Common myeloid progenitor, CD34-positive (primary cell): ENCODE results near the gene CNOT11.

Experiments
- CTCF ChIA-PET: fragments of 350-600 bp; sonication (Branson Sonifier 250); formaldehyde crosslinking; loops from one replicate; lab custom pipeline; 2021; ENCODE audit warnings: antibody characterized with exemption; lab: Charles Lee
- POLR2A ChIA-PET: fragments of 350-600 bp; sonication (Branson Sonifier 250); formaldehyde crosslinking; loops from one replicate; lab custom pipeline; 2021; ENCODE audit warnings: antibody characterized with exemption; lab: Charles Lee
- DNase-seq, 3 donors: peaks; one replicate each; pipeline versions ENCODE4 v3.0.0 to v3.0.0-alpha.2; 2013
- H3K27ac ChIP-seq, 2 experiments: 1 replicate in 1 of 2; 2 replicates in 1 of 2; pipeline ENCODE4 v1.7.0; 2013; ENCODE audit warnings: inconsistent platforms in 2 of 2, low read length in 2 of 2, mild to moderate bottlenecking in 2 of 2, low read depth in 1 of 2, moderate library complexity in 1 of 2; ENCODE audit not compliant: severe bottlenecking in 2 of 2, insufficient read depth in 1 of 2, poor library complexity in 1 of 2
- H3K27me3 ChIP-seq, 5 experiments: replicated peaks in 2 of 5; 1 replicate in 3 of 5; 2 replicates in 2 of 5; pipeline versions ENCODE4 v1.6.1 to v1.7.0; 2013; ENCODE audit warnings: low read length in 4 of 5, mild to moderate bottlenecking in 2 of 5, moderate library complexity in 2 of 5, inconsistent platforms in 1 of 5; ENCODE audit not compliant: insufficient read depth in 5 of 5, control insufficient read depth in 4 of 5
- H3K36me3 ChIP-seq, 4 experiments: 1 replicate in 2 of 4; 2 replicates in 2 of 4; pipeline versions ENCODE4 v1.6.1 to v1.7.0; 2013; ENCODE audit warnings: low read length in 3 of 4, control low read depth in 1 of 4, mild to moderate bottlenecking in 1 of 4; ENCODE audit not compliant: control insufficient read depth in 4 of 4, insufficient read depth in 4 of 4
- H3K4me1 ChIP-seq, 4 experiments: 1 replicate in 3 of 4; 2 replicates in 1 of 4; pipeline versions ENCODE4 v1.6.1 to v1.7.1; 2013; ENCODE audit warnings: low read length in 3 of 4, mild to moderate bottlenecking in 3 of 4, control low read depth in 1 of 4, inconsistent platforms in 1 of 4, moderate library complexity in 1 of 4; ENCODE audit not compliant: control insufficient read depth in 4 of 4, insufficient read depth in 4 of 4; ENCODE audit errors: control extremely low read depth in 1 of 4
- H3K4me3 ChIP-seq, 7 experiments: 1 replicate in 4 of 7; 2 replicates in 3 of 7; pipeline versions ENCODE4 v1.5.1 to v1.7.0; 2013; ENCODE audit warnings: mild to moderate bottlenecking in 7 of 7, low read length in 6 of 7, moderate library complexity in 6 of 7, inconsistent platforms in 2 of 7, low read depth in 2 of 7, control low read depth in 1 of 7; ENCODE audit not compliant: insufficient read depth in 4 of 7, control insufficient read depth in 1 of 7; ENCODE audit errors: extremely low read depth in 1 of 7
- H3K9me3 ChIP-seq, 5 experiments: 1 replicate in 4 of 5; 2 replicates in 1 of 5; pipeline versions ENCODE4 v1.6.1 to v1.7.1; 2013; ENCODE audit warnings: low read length in 4 of 5, mild to moderate bottlenecking in 2 of 5, inconsistent platforms in 1 of 5, low read depth in 1 of 5, moderate library complexity in 1 of 5; ENCODE audit not compliant: control insufficient read depth in 4 of 5, insufficient read depth in 2 of 5; ENCODE audit errors: control extremely low read depth in 1 of 5
- WGBS: methylation state at CpG from one replicate; pipeline ENCODE4 v1.1.5; 2013; ENCODE audit not compliant: insufficient coverage; 5-methylcytosine and 5-hydroxymethylcytosine counted together

The CNOT11 gene

DNA sequence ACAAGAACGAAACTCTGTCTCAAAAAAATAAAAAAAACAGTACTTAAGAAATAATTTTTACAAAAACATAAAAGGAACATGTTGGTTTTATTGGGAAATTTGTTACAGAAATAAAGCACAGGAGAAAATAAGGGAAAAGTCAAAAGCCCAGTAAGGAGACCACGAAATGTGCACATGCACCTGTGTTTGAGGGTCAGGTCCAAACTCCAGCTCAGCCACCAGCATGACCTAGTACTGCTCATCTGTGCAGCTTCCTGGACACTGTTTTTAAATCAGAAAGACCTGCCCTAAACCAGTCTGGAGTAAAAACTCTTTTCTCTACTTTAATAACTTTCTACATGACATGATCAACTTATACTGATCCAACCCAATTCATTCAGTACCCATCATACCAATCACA, 34.6 kb downstream of the CNOT11 start:
- CTCF ChIA-PET, result interaction anchor here (1.6 kb wide), 1 partner anchor 10 kb away, joined by 5 read pairs; no protein-coding TSS in a partner anchor
- Histone ChIP-seq H3K27me3 (no peaks in the 10 kb centered on the region), H3K27ac (no peak overlapping the region), H3K9me3 (no peaks in the 10 kb centered on the region), H3K36me3 (peaks cover 26 to 68% (median 48%) of the 10 kb centered on the region in 4 experiments), H3K4me3 (no peak overlapping the region), H3K4me1 (no peaks in the 10 kb centered on the region)
- no peak for DNase-seq
- WGBS, result 100% methylated on average over 1 of the region's 2 CpGs
- POLR2A ChIA-PET, result no interaction called here

DNA sequence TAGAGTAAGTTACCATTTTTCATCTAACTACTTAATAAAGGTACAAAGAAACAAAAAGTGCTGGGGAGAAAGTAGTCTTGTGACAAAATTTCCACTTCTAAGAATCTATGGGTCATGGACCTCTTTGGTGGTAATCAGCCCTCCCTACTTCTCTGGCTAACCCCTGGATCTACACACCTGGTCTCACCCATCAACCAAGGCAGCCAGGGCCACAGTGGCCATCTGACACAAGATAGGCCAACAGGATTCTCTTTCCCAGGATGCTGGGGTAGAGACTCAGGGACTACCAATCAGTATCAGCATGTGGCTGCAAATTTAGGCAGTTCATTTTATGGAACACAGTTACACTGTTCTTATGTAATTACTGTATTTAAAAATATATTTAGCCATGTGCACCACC, 38.0 kb downstream of the CNOT11 start:
- H3K4me1 ChIP-seq, result no peaks in the 10 kb centered on the region
- H3K4me3 ChIP-seq, result no peak overlapping the region
- no peaks in the 10 kb centered on the region for H3K9me3 ChIP-seq
- H3K36me3 ChIP-seq, result peaks cover 25 to 61% (median 43%) of the 10 kb centered on the region in 4 experiments
- no peaks in the 10 kb centered on the region for H3K27me3 ChIP-seq
- POLR2A ChIA-PET, result no interaction called here
- H3K27ac ChIP-seq, result no peak overlapping the region
- DNase-seq, result no peak
- CTCF ChIA-PET, result interaction anchor here (1.0 kb wide), 1 partner anchor 9 kb away, joined by 3 read pairs; no protein-coding TSS in a partner anchor

DNA sequence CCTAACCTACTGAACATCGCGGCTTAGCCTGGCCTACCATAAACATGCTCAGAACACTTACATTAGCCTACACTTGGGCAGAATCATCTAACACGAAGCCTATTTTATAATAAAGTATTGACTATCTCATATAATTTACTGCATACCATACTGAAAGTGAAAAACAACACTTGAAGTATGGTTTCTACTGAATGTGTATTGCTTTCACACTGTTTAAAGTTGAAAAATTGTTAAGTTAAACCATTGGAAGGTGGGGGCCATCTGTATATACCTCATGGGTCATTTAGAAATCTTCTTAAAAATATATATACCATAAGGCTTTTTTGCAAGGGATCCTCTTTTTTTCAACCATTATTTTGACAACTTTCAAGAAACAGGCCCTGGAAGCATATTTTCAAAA, 39.3 kb downstream of the CNOT11 start:
- H3K27ac ChIP-seq, result no peak overlapping the region
- H3K36me3 ChIP-seq, result peaks cover 25 to 48% (median 37%) of the 10 kb centered on the region in 4 experiments
- no peaks in the 10 kb centered on the region for H3K27me3 ChIP-seq
- DNase-seq, result no peak
- CTCF ChIA-PET, result no interaction called here
- no peaks in the 10 kb centered on the region for H3K9me3 ChIP-seq
- no peaks in the 10 kb centered on the region for H3K4me1 ChIP-seq
- H3K4me3 ChIP-seq, result no peak overlapping the region
- POLR2A ChIA-PET, result no interaction called here
- no CpG with 5 or more reads among the region's 3 CpGs for WGBS

DNA sequence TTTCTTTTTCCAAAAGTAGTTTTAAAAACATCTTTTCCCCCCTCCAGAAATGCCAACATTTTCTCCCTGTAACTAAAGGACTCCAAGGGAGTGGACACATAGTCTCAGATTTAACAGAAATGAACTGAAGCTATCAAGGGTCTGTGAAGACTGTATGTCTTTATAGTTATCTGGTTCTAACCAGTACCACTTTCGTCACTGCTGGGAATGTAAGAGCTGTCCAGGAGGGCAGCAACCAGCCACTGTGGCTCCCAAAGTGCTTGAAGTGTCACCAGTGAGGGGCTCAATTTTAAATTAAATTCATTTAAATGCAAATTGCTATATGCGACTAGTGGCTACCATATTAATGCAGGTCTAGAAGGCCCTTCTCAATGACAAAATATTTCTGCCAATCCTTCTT, 40.9 kb downstream of the CNOT11 start:
- 92% methylated on average over 2 of the region's 2 CpGs for WGBS
- no peak overlapping the region for H3K4me3 ChIP-seq
- ChIA-PET CTCF (interaction anchor here (1.0 kb wide), 1 partner anchor 45 kb away, joined by 3 read pairs; no protein-coding TSS in a partner anchor), POLR2A (no interaction called here)
- H3K4me1 ChIP-seq, result no peaks in the 10 kb centered on the region
- H3K36me3 ChIP-seq, result peaks cover 18 to 34% (median 24%) of the 10 kb centered on the region in 4 experiments
- H3K27me3 ChIP-seq, result no peaks in the 10 kb centered on the region
- H3K27ac ChIP-seq, result no peak overlapping the region
- no peaks in the 10 kb centered on the region for H3K9me3 ChIP-seq
- no peak for DNase-seq

DNA sequence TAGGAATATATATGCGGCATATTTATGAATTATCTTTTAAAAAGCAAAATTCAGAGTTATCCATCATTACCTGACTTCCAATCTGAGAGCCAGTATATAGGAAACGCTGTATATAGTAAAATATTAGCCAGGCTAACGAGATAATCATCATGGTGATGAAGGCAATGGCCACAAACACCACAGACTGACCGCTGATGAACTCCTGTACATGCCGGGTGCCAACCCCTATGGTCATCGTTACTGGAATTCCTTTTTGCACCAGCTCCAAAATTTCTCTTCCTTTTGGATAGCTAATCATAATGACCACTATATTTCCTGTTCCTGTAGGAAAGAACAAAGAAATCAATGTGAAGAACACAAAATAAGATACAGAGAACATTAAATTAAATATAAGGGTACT, 42.2 kb downstream of the CNOT11 start:
- ChIA-PET POLR2A (no interaction called here), CTCF (no interaction called here)
- H3K27ac ChIP-seq, result no peak overlapping the region
- WGBS, result 95% methylated on average over 4 of the region's 6 CpGs
- H3K36me3 ChIP-seq, result peaks cover 11 to 32% (median 24%) of the 10 kb centered on the region in 4 experiments
- DNase-seq, result no peak
- no peaks in the 10 kb centered on the region for H3K9me3 ChIP-seq
- peaks cover 0 to 4% (median 0%) of the 10 kb centered on the region in 4 experiments for H3K4me1 ChIP-seq
- no peaks in the 10 kb centered on the region for H3K27me3 ChIP-seq
- H3K4me3 ChIP-seq, result no peak overlapping the region

DNA sequence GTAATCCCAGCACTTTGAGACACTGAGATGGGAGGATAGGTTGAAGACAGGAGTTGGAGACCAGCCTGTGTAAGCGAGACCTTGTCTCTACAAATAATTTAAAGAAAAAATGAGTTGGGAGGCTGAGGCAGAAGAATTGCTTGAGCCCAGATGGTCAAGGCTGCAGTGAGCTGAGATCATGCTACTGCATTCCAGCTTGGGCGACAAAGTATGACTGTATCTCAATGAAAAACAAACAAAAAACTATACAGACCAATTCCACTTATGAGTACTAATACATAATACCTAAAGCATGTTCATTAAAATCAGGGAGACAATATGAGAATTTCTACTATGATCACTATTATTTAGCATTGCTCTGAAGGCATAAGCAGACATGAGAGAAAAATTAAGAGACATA, 43.2 kb downstream of the CNOT11 start:
- Histone ChIP-seq H3K4me3 (no peak overlapping the region), H3K27ac (no peak overlapping the region), H3K36me3 (peaks cover 9 to 32% (median 27%) of the 10 kb centered on the region in 4 experiments), H3K9me3 (no peaks in the 10 kb centered on the region), H3K4me1 (peaks cover 0 to 4% (median 0%) of the 10 kb centered on the region in 4 experiments), H3K27me3 (no peaks in the 10 kb centered on the region)
- POLR2A ChIA-PET, result no interaction called here
- CTCF ChIA-PET, result no interaction called here
- DNase-seq, result no peak
- 100% methylated on average over 1 of the region's 2 CpGs for WGBS

DNA sequence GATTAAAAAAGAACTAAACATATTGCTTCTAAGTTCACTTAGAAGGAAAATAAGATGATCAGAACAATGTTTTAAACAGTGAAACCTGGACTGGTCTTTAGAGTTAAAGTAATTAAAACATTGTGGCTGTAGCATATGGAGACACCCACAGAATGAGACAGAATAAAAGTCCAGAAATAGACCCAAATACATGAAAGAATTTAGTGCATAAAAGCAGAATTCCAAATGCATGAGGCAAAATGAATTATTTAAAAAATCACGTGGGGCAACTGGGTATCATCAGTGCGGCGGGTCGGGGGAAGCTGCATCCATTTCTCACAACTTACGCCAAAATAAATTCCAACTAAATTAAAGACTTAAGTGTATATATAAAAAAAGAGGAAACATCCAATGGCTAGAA, 43.7 kb downstream of the CNOT11 start:
- no peak overlapping the region for H3K27ac ChIP-seq
- POLR2A ChIA-PET, result no interaction called here
- WGBS, result no CpG with 5 or more reads among the region's 5 CpGs
- DNase-seq, result no peak
- CTCF ChIA-PET, result interaction anchor here (4.1 kb wide), 1 partner anchor 13 kb away, joined by 18 read pairs; no protein-coding TSS in a partner anchor
- H3K4me1 ChIP-seq, result peaks cover 0 to 6% (median under 1%) of the 10 kb centered on the region in 4 experiments
- H3K9me3 ChIP-seq, result no peaks in the 10 kb centered on the region
- no peaks in the 10 kb centered on the region for H3K27me3 ChIP-seq
- peaks cover 9 to 32% (median 28%) of the 10 kb centered on the region in 4 experiments for H3K36me3 ChIP-seq
- no peak overlapping the region for H3K4me3 ChIP-seq
